B cell (primary cell): Measurements from ENCODE around the gene OR5W2.
"Not testable (repeated sequence)": the region's sequence is repeated elsewhere in the genome, so short reads cannot be mapped to it uniquely, and the experiment has no call there.

ENCODE experiments used
- CTCF ChIP-seq: fragments of 200-600 bp; IDR thresholded peaks from one replicate; pipeline ENCODE4 v1.8.0; 2022; ENCODE audit warnings: antibody characterized with exemption, mild to moderate bottlenecking
- EZH2 ChIP-seq: IDR thresholded peaks from 2 replicates; pipeline ENCODE4 v1.6.1; 2012; ENCODE audit warnings: borderline replicate concordance, low read depth, mild to moderate bottlenecking, moderate library complexity, low read length; ENCODE audit not compliant: insufficient read depth, poor library complexity, severe bottlenecking

GRCh38 chr11:55882997-55883396, 31.4 kb downstream of the OR5W2 start, which contains the start of gene TRIM51:
- not testable (repeated sequence) for TF ChIP-seq CTCF, EZH2
